ENCODE measurements around the gene CACNB1. TPM values are rescaled to one million over a fixed set of nuclear protein-coding genes. Genes with fewer than 3 reads are reported as not detected.
"Not testable (repeated sequence)": the region's sequence is repeated elsewhere in the genome, so short reads cannot be mapped to it uniquely, and the experiment has no call there.

The CACNB1 gene
- total and polyA plus RNA-seq, 2 experiments from 2014 or later, result 27.6 to 41.6 TPM

DNA sequence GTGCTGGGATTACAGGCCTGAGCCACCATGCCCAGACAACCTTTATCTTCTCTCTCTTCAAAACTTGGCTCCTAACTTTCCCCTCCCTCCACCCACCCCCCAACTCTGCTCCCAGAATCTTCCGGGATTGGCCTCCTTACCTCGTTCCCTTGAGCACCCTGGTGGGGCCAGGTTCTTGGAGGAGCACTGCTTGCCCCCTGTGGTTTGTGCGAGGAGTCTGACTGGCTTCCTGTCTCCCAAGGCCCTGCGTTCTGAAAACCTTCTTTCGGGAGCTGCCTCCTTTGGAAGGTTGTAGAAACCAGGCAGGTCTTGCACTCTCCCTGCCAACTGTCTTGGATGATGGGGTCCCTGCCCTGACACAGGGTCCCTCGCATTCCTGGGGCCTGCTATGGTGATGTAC, 65.9 kb downstream of the CACNB1 start:
- Histone ChIP-seq H3K4me1 (ENCODE audit: low read depth) (no peaks in the 10 kb centered on the region), H3K27ac (no peak overlapping the region), H3K9me3 (ENCODE audit: low read depth) (no peaks in the 10 kb centered on the region), H3K4me3 (no peak overlapping the region), H3K36me3 (no peaks in the 10 kb centered on the region), H3K27me3 (no peaks in the 10 kb centered on the region)
- peak in 1 of 2 donors; percentile 45 for DNase-seq (ENCODE audit: low read depth in 1 of 2, low spot score in 1 of 2)
- TF ChIP-seq, protein P1, sequence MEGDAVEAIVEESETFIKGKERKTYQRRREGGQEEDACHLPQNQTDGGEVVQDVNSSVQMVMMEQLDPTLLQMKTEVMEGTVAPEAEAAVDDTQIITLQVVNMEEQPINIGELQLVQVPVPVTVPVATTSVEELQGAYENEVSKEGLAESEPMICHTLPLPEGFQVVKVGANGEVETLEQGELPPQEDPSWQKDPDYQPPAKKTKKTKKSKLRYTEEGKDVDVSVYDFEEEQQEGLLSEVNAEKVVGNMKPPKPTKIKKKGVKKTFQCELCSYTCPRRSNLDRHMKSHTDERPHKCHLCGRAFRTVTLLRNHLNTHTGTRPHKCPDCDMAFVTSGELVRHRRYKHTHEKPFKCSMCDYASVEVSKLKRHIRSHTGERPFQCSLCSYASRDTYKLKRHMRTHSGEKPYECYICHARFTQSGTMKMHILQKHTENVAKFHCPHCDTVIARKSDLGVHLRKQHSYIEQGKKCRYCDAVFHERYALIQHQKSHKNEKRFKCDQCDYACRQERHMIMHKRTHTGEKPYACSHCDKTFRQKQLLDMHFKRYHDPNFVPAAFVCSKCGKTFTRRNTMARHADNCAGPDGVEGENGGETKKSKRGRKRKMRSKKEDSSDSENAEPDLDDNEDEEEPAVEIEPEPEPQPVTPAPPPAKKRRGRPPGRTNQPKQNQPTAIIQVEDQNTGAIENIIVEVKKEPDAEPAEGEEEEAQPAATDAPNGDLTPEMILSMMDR (IDR thresholded peaks at IDR 0.05; ENCODE audit: low read depth, low read length), result no peak

DNA sequence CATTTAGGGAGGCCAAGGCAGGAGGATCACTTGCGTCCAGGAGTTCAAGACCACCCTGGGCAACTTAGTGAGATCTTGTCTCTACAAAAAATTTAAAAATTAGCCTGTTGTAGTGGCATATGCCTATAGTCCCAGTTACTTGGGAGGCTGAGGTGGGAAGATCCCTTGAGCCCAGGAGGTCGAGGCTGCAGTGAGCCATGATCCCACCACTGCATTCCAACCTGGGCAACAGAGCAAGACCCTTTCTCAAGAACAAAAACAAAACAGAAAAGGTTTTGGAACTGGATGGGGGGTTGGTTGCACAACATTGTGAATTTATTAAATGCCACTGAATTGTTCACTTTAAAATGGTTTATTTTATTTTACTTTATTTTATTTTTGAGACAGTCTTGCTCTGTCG, 67.3 kb downstream of the CACNB1 start:
- TF ChIP-seq, protein P1 (IDR thresholded peaks at IDR 0.05; ENCODE audit: low read depth, low read length), result no peak

DNA sequence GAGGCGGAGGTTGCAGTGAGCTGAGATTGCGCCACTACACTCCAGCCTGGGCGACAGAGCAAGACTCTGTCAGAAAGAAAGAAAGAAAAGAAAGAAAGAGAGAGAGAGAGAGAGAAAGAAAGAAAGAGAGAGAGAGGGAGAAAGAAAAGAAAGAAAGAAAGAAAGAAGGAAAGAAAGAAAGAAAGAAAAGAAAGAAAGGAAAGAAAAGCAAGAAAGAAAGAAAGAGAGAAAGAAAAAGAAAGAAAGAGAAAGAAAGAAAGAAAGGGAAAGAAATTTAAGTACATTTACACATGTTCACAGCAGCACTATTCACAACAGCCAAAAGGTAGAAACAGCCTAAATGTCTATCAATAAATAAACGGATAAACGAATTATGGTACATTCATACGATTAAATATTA, 67.9 kb downstream of the CACNB1 start:
- not testable (repeated sequence) for H3K4me3 ChIP-seq; H3K4me1 ChIP-seq (ENCODE audit: low read depth); H3K27me3 ChIP-seq; H3K27ac ChIP-seq; DNase-seq (ENCODE audit: low read depth in 1 of 2, low spot score in 1 of 2); H3K36me3 ChIP-seq; H3K9me3 ChIP-seq (ENCODE audit: low read depth)

More for the DNA sequence above, 67.3 kb downstream of the CACNB1 start:
- no peak for DNase-seq (ENCODE audit: low read depth in 1 of 2, low spot score in 1 of 2)
- Histone ChIP-seq H3K36me3 (no peaks in the 10 kb centered on the region), H3K9me3 (ENCODE audit: low read depth) (no peaks in the 10 kb centered on the region), H3K27ac (no peak overlapping the region), H3K4me3 (no peak overlapping the region), H3K4me1 (ENCODE audit: low read depth) (no peaks in the 10 kb centered on the region), H3K27me3 (no peaks in the 10 kb centered on the region)

DNA sequence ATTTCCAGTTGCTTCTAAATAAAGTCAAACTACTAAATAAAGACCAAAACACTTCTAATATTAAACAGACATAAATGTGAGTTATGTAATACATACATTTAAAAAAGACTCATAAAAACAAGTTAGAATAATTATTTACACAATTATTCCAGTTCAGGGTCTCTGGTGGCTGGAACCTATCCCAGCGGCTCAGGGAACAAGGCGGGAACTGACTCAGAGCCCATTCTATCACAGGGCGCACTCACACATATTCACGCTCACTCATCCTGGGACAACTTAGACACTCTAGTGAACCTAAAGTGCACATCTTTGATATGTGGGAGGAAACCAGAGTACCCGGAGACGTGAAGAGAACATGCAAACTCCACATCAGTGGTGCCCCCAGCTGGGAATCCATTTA, 71.0 kb downstream of the CACNB1 start:
- no peak for DNase-seq (ENCODE audit: low read depth in 1 of 2, low spot score in 1 of 2)
- H3K27ac ChIP-seq, result no peak overlapping the region
- H3K27me3 ChIP-seq, result no peaks in the 10 kb centered on the region
- TF ChIP-seq, protein P1 (IDR thresholded peaks at IDR 0.05; ENCODE audit: low read depth, low read length), result no peak
- H3K4me3 ChIP-seq, result no peak overlapping the region
- H3K36me3 ChIP-seq, result no peaks in the 10 kb centered on the region
- H3K4me1 ChIP-seq (ENCODE audit: low read depth), result no peaks in the 10 kb centered on the region
- H3K9me3 ChIP-seq (ENCODE audit: low read depth), result no peaks in the 10 kb centered on the region

DNA sequence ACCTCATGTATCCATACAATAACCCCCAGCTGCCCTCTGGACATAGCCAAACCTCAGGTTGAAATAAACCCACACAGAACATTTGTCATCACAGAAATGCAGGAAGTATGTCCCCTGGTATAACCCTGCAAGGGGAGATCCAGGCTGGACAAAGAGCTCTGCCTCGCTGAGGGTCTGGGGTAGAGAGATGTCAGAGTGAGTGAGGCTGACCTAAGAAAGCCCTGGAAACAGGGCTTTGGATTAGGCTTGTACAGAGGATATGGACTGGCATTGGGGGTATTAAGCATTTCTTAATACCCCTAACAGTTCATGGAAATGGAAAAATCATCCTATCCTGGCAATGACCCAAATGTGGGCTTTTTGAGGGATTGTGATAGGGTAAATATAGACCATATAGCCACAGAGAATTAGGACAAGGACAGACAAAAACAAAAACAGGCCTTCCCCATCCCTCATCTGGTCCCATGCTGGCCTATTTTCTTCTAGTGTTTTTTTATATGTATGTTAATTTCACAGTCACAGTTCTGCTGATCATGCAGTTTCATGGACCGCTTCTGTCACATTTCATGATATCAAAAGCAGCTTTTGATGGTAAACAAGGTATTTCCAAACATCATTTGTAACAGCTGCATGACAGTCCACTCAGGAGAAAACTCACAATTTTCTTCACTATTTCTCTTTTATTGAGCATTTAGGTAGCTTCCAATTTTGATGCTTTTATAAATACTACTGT, 72.2 kb downstream of the CACNB1 start:
- Histone ChIP-seq H3K27me3 (no peaks in the 10 kb centered on the region), H3K27ac (no peak overlapping the region), H3K9me3 (ENCODE audit: low read depth) (no peaks in the 10 kb centered on the region), H3K4me3 (no peak overlapping the region), H3K36me3 (no peaks in the 10 kb centered on the region), H3K4me1 (ENCODE audit: low read depth) (no peaks in the 10 kb centered on the region)
- no peak for DNase-seq (ENCODE audit: low read depth in 1 of 2, low spot score in 1 of 2)
- TF ChIP-seq, protein P1 (IDR thresholded peaks at IDR 0.05; ENCODE audit: low read depth, low read length), result no peak

DNA sequence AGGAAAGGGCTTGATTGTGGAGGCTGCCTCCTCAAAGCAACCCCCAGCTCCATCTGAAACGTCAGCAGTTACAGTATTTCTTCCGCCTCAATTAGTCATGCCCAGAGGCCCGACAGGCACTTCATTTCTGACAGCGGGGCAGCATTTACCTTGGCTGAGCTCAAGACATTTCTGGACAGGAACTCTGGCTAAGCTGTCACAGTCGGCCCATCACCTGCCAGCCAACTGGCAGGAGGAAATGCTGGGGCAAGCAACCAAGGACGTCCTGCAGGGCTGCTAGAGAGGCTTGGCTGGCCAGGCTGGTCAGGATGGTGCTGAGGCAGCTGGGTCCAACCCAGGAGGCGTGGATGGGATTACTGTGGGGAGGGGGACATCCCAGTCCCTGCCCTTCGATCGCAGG, 73.8 kb downstream of the CACNB1 start:
- no peaks in the 10 kb centered on the region for H3K27me3 ChIP-seq
- H3K9me3 ChIP-seq (ENCODE audit: low read depth), result no peaks in the 10 kb centered on the region
- H3K4me1 ChIP-seq (ENCODE audit: low read depth), result no peaks in the 10 kb centered on the region
- H3K4me3 ChIP-seq, result no peak overlapping the region
- TF ChIP-seq, protein P1 (IDR thresholded peaks at IDR 0.05; ENCODE audit: low read depth, low read length), result no peak
- H3K27ac ChIP-seq, result no peak overlapping the region
- DNase-seq (ENCODE audit: low read depth in 1 of 2, low spot score in 1 of 2), result no peak
- no peaks in the 10 kb centered on the region for H3K36me3 ChIP-seq

Other genes with a start within 250 kb of the CACNB1 start
- not detected in 2 replicates for gene FBXO47, start 230.3 kb downstream of the CACNB1 start, total RNA-seq
- gene FBXO47, start 230.3 kb downstream of the CACNB1 start, polyA plus RNA-seq, result not detected in 2 replicates
- gene PLXDC1, start 46.0 kb downstream of the CACNB1 start, total RNA-seq, result 8.4 and 25.0 TPM in 2 replicates
- gene PLXDC1, start 46.0 kb downstream of the CACNB1 start, polyA plus RNA-seq, result 6.3 and 6.6 TPM in 2 replicates
- 0.12 TPM in 1 of 2 replicates, not detected in the other for gene ARL5C, start 31.5 kb downstream of the CACNB1 start, total RNA-seq
- gene ARL5C, start 31.5 kb downstream of the CACNB1 start, polyA plus RNA-seq, result not detected in 2 replicates
- gene RPL19, start 2.6 kb upstream of the CACNB1 start, total RNA-seq, result 2,476 and 3,028 TPM in 2 replicates
- gene RPL19, start 2.6 kb upstream of the CACNB1 start, polyA plus RNA-seq, result 761 and 822 TPM in 2 replicates
- 0.21 and 0.56 TPM in 2 replicates for gene STAC2, start 28.3 kb upstream of the CACNB1 start, total RNA-seq
- 0.17 and 0.42 TPM in 2 replicates for gene STAC2, start 28.3 kb upstream of the CACNB1 start, polyA plus RNA-seq
- gene FBXL20, start 204.0 kb upstream of the CACNB1 start, total RNA-seq, result 13.1 and 20.4 TPM in 2 replicates
- gene FBXL20, start 204.0 kb upstream of the CACNB1 start, polyA plus RNA-seq, result 10.2 and 11.8 TPM in 2 replicates